Hepatocyte (in vitro differentiated cells): ENCODE data around the gene CABP1. TPM values are rescaled to one million over a fixed set of nuclear protein-coding genes. Genes with fewer than 3 reads are reported as not detected.

Experiments used
- DNase-seq: peaks from one replicate; pipeline ENCODE4 v3.0.0-alpha.2; 2016; ENCODE audit warnings: low spot score
- H2AFZ ChIP-seq: fragments of 200-600 bp; sonication (generic); 2 replicates; pipeline ENCODE4 v1.6.0; 2016; ENCODE audit warnings: antibody characterized with exemption, mild to moderate bottlenecking
- H3K27ac ChIP-seq: fragments of 200-600 bp; sonication (generic); 2 replicates; pipeline ENCODE4 v1.5.1; 2016; ENCODE audit warnings: mild to moderate bottlenecking
- H3K27me3 ChIP-seq: fragments of 200-600 bp; sonication (generic); 2 replicates; pipeline ENCODE4 v1.6.1; 2016
- H3K36me3 ChIP-seq: fragments of 200-600 bp; sonication (generic); replicated peaks from 2 replicates; pipeline ENCODE4 v1.5.1; 2016; ENCODE audit warnings: low read depth; ENCODE audit not compliant: insufficient read depth
- H3K4me1 ChIP-seq: fragments of 200-600 bp; sonication (generic); 2 replicates; pipeline ENCODE4 v1.5.1; 2016; ENCODE audit warnings: mild to moderate bottlenecking, moderate library complexity; ENCODE audit not compliant: insufficient read depth
- H3K4me2 ChIP-seq: fragments of 200-600 bp; sonication (generic); 2 replicates; pipeline ENCODE4 v1.6.0; 2016
- H3K4me3 ChIP-seq: fragments of 200-600 bp; sonication (generic); 2 replicates; pipeline ENCODE4 v1.5.1; 2016; ENCODE audit warnings: mild to moderate bottlenecking
- H3K79me2 ChIP-seq: fragments of 200-600 bp; sonication (generic); 2 replicates; pipeline ENCODE4 v1.6.0; 2017; ENCODE audit warnings: mild to moderate bottlenecking
- H3K9me2 ChIP-seq: fragments of 200-600 bp; sonication (generic); replicated peaks from 2 replicates; pipeline ENCODE4 v1.6.0; 2017; ENCODE audit warnings: mild to moderate bottlenecking; ENCODE audit not compliant: insufficient read depth
- H3K9me3 ChIP-seq: fragments of 200-600 bp; sonication (generic); 2 replicates; pipeline ENCODE4 v1.5.1; 2016; ENCODE audit warnings: low read depth, mild to moderate bottlenecking
- H4K20me1 ChIP-seq: fragments of 200-600 bp; sonication (generic); 2 replicates; pipeline ENCODE4 v1.6.0; 2016; ENCODE audit warnings: mild to moderate bottlenecking; ENCODE audit not compliant: insufficient read depth, poor library complexity, severe bottlenecking
- CTCF ChIP-seq: fragments of 200-600 bp; sonication (generic); IDR thresholded peaks from 2 replicates; pipeline ENCODE4 v1.5.1; 2016; ENCODE audit warnings: antibody characterized with exemption, mild to moderate bottlenecking; ENCODE audit not compliant: poor library complexity
- EZH2 ChIP-seq: fragments of 200-600 bp; sonication (generic); IDR thresholded peaks from 2 replicates; pipeline ENCODE4 v1.6.1; 2016; ENCODE audit warnings: antibody characterized with exemption, mild to moderate bottlenecking, borderline replicate concordance
- EZH2phosphoT487 ChIP-seq: fragments of 200-600 bp; sonication (generic); IDR thresholded peaks from one replicate; pipeline ENCODE4 v1.6.1; 2018; ENCODE audit warnings: antibody characterized with exemption, mild to moderate bottlenecking, low read depth, moderate library complexity; ENCODE audit not compliant: unreplicated experiment, severe bottlenecking
- WGBS: methylation state at CpG from one replicate; pipeline ENCODE4 v1.1.6; 2016; ENCODE audit warnings: low lambda C conversion rate; ENCODE audit errors: missing lambda C conversion rate; 5-methylcytosine and 5-hydroxymethylcytosine counted together
- polyA plus RNA-seq: library from polyadenylated mRNA; unstranded; fragments of >200 nt; fragmentation: Nextera tagmentation; extraction: Ambion mirVana; gene quantifications from 2 replicates; pipeline ENCODE4 v1.2.1, GENCODE V29; 2016
- total RNA-seq: library from RNA; depleted of rRNA; stranded (reverse); fragments of >200 nt; gene quantifications from 2 replicates; pipeline ENCODE4 v1.2.3, GENCODE V29; 2014

CABP1 gene
- total and polyA plus RNA-seq, 2 experiments from 2014 or later = 0.74 to 1.5 TPM

GRCh38 chr12:120662879-120663278, 22.5 kb downstream of the CABP1 start:
- no peaks in the 10 kb centered on the region for H3K4me1 ChIP-seq
- no peak overlapping the region for H3K27ac ChIP-seq
- H3K36me3 ChIP-seq = no peaks in the 10 kb centered on the region
- no peaks in the 10 kb centered on the region for H3K79me2 ChIP-seq
- H4K20me1 ChIP-seq = no peaks in the 10 kb centered on the region
- H2AFZ ChIP-seq = no peak overlapping the region
- H3K9me3 ChIP-seq = no peaks in the 10 kb centered on the region
- no peak for DNase-seq
- TF ChIP-seq EZH2 = no peak
- no peak for TF ChIP-seq CTCF
- H3K4me3 ChIP-seq = no peak overlapping the region
- H3K9me2 ChIP-seq = no peaks in the 10 kb centered on the region
- no peak overlapping the region for H3K4me2 ChIP-seq
- 93% methylated on average over 3 of the region's 3 CpGs for WGBS
- H3K27me3 ChIP-seq = no peaks in the 10 kb centered on the region

- 66% methylated on average over 5 of the region's 5 CpGs for WGBS
- Histone ChIP-seq H3K9me3 (no peaks in the 10 kb centered on the region), H2AFZ (no peak overlapping the region), H3K27ac (no peak overlapping the region), H3K4me2 (no peak overlapping the region), H3K79me2 (no peaks in the 10 kb centered on the region), H3K27me3 (no peaks in the 10 kb centered on the region), H3K9me2 (no peaks in the 10 kb centered on the region), H3K4me3 (no peak overlapping the region), H3K36me3 (no peaks in the 10 kb centered on the region), H3K4me1 (no peaks in the 10 kb centered on the region), H4K20me1 (no peaks in the 10 kb centered on the region)
- no peak for TF ChIP-seq EZH2
- no peak for TF ChIP-seq EZH2phosphoT487
- TF ChIP-seq CTCF = no peak
- no peak for DNase-seq
These were observed 23.3 kb downstream of the CABP1 start for GRCh38 chr12:120663741-120664140.

- Histone ChIP-seq H4K20me1 (no peaks in the 10 kb centered on the region), H3K9me2 (no peaks in the 10 kb centered on the region), H3K4me3 (no peak overlapping the region), H3K9me3 (no peaks in the 10 kb centered on the region), H3K4me1 (no peaks in the 10 kb centered on the region), H3K4me2 (no peak overlapping the region), H3K79me2 (no peaks in the 10 kb centered on the region), H2AFZ (no peak overlapping the region), H3K27me3 (no peaks in the 10 kb centered on the region), H3K36me3 (no peaks in the 10 kb centered on the region), H3K27ac (no peak overlapping the region)
- TF ChIP-seq EZH2 (no peak), EZH2phosphoT487 (no peak), CTCF (no peak)
- WGBS = 82% methylated on average over 27 of the region's 34 CpGs
- DNase-seq = no peak
These were observed 26.4 kb downstream of the CABP1 start for GRCh38 chr12:120666571-120667390.
